GM19328 (cell line): ENCODE results near the gene SETD6.
A peak's percentile ranks its signal among the peaks of the same experiment; 100 is the strongest.
"Not testable (repeated sequence)": the region's sequence is repeated elsewhere in the genome, so short reads cannot be mapped to it uniquely, and the experiment has no call there.

ENCODE experiments used
- ATAC-seq: cut with Tn5 transposase; IDR thresholded peaks from one replicate; pipeline ENCODE4 v1.9.1; 2021; ENCODE audit warnings: mild to moderate bottlenecking, moderate library complexity; ENCODE audit not compliant: unreplicated experiment

The SETD6 gene

GRCh38 chr16:58515125-58515870 is at the start of gene SETD6:
SETD6 (plus strand) TSS chr16:58515517; CDS start chr16:58515538, 21 bp downstream.
- peak; percentile 60 for ATAC-seq

- ATAC-seq, result no peak
Observed at GRCh38 chr16:58465817-58466216, 49.5 kb upstream of the SETD6 start.

- ATAC-seq, result no peak
Observed at GRCh38 chr16:58466396-58466795, 48.9 kb upstream of the SETD6 start.

DNA sequence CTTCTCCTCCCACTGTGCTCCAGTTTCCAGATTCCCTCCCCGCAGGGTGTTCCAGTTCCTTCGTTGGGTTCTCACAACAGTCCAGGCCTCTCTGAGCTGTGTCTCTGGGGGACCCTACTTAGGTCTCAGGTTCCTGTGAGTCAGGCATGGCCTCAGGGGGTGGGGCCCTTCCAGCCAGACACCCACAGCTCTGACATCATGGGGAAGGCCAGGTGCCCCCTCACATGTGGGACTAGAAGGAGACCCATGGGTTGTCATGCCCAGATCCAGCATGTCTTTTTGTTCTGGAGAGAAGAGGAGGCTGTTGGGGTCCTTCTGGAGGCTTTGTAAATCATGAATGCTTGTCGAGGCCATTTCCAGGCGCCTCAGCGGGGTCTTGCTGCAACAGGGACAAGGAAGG is 47.4 kb upstream of the SETD6 start:
- no peak for ATAC-seq

GRCh38 chr16:58471209-58471975 is 43.9 kb upstream of the SETD6 start:
- ATAC-seq, result no peak

- no peak for ATAC-seq
Observed at GRCh38 chr16:58472266-58472665, 43.1 kb upstream of the SETD6 start.

GRCh38 chr16:58472827-58473226 is 42.5 kb upstream of the SETD6 start:
- ATAC-seq, result no peak

DNA sequence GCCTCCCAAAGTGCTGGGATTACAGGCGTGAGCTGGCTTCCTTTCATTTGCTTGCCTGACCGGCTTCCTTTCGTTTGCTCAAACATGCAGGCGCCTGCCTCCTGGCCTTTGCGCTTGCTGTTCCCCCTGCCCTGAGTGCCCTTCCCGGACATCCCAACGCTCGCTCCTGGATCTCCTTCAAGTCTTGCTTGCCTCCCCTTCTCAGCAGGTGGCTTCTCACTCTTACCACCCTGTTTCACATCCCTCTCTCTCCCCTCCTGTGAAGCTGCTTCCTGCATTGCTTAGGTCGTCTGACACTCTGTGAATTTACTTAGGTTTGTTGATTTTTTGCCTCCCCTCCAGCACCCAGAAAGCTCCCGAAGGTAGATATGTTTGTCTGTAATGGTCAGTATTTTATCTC is 41.0 kb upstream of the SETD6 start:
- ATAC-seq, result no peak

- no peak for ATAC-seq
Observed at GRCh38 chr16:58475091-58475619, 40.2 kb upstream of the SETD6 start.

GRCh38 chr16:58476791-58477190 is 38.5 kb upstream of the SETD6 start:
- ATAC-seq, result no peak

GRCh38 chr16:58478427-58478826 is 36.9 kb upstream of the SETD6 start:
- no peak for ATAC-seq

- no peak for ATAC-seq
Observed at GRCh38 chr16:58481226-58481869, 34.0 kb upstream of the SETD6 start.

DNA sequence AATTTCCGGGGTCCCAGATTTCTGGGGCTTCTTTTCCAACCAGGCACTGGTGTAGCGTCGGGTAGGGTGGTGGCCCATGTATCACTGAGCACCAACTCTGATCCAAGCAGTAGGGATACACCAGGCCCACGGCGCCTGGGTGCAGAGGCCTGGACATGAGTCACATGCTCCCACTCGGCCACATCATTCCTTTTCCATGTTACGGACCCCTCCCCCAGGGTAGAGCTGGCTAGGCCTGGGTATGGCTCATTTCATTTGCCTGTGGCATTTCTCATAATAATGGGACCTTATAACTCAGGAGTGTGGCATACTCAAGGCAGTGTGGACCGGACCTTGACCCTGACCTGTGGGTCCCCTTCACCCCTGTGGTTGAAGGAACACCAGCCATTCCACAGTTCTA is 33.4 kb upstream of the SETD6 start:
- no peak for ATAC-seq

GRCh38 chr16:58485184-58485887 is 30.0 kb upstream of the SETD6 start:
- no peak for ATAC-seq

DNA sequence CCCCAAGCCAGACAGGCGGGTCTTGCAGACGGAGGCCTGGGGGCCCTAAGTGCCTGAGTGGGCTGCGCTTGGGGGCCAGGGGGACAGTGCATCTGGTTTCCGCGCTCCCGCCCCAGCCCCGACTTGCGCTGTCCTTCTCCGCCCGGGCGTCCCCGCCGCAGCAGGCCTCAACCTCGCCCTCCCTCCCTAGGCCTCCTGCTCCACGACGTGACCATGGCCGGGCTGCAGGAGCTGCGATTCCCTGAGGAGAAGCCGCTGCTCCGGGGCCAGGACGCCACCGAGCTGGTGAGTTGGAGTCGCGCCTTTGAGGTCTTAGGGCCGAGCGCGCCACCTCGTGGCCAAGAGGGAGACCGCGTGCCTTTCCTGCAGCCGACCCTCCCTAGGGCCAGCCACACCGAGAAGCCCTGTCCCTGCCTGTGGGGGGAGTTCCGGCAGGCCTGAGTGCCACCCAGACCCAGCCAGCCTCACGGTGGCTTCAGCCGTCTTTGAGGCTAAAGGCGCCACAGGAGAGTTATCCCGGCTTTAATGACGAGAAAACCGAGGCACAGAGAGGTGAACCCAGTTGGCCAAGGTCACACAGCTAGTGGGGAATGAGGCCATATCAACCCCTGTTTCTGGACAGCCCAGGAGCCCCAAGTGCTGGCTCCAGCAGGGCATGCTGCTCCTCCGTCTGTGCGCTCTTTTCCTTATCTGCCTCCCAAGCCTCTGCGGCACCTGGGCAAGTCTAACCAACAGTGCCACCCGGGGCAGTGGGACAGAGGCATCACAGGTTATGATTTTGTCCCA is 27.6 kb upstream of the SETD6 start:
- no peak for ATAC-seq

GRCh38 chr16:58488531-58488930 is 26.8 kb upstream of the SETD6 start:
- no peak for ATAC-seq

GRCh38 chr16:58490065-58490464 is 25.3 kb upstream of the SETD6 start:
- ATAC-seq, result no peak

GRCh38 chr16:58490539-58490938 is 24.8 kb upstream of the SETD6 start:
- ATAC-seq, result not testable (repeated sequence)

GRCh38 chr16:58492066-58492465 is 23.3 kb upstream of the SETD6 start:
- ATAC-seq, result no peak

DNA sequence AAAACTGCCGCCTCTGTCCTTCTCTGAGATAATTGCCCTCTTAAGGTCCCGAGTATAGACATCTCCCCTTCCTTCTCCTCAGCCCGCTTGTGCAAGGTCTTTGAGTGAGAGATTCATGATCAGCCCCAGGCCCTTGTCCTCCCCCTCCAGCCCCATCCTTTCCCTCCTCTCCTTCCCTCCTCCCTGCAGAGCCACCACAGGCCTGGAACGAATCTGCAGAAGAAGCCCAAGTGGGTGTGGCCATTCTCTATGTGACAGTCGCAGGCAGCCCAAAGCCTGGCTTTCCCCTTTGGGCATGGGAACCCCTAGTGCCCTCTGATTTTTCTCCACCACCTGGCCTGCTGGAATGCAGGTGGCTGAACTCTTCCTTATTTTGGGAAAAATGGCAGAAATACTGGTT is 22.6 kb upstream of the SETD6 start:
- no peak for ATAC-seq
